ENCODE data around the gene GPR31.
"Not testable (repeated sequence)": the region's sequence is repeated elsewhere in the genome, so short reads cannot be mapped to it uniquely, and the experiment has no call there.

DNA sequence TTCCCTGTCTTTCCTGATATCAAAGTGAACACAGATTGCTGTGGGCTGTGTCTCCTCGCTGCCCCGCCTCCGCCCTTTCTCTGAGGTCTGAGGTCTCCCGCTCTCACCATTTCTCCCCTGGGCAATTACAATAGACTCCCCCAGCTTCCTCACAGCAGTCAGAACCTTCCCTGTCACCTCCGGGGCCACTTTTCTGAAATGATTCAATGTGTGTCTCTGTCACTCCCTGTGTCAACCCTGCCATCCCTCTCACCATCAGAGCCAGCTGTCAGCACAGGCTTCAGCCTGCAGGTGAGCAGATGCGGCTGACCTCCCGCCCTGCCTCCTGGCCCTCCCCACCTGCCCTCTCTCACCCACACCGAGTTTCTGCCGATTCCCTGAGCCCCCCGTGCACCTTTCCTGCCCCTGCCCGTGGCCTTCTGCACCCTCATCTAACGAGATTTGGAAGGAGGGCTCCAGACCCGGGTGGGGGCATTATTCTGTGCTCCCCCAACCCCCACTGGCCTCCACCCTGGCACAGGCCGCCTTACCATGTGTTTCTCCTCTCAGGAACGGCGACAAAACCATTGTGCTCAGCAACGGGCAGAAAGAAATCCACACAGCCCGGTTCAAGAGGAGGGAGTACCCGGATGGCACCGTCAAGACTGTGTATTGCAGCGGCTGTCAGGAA lies 38.3 kb upstream of the GPR31 start:
- not testable (repeated sequence) for TF ChIP-seq CTCF (IDR thresholded peaks at IDR 0.05; ENCODE audit: low read depth, low read length, poor library complexity, severe bottlenecking); EZH2phosphoT487 (IDR thresholded peaks at IDR 0.05; ENCODE audit: borderline replicate concordance, low read length)

All from DOHH2 (cell line).